ENCODE measurements around the gene PODXL. TPM values are rescaled to one million over a fixed set of nuclear protein-coding genes. Genes with fewer than 3 reads are reported as not detected.

Gene PODXL
- total RNA-seq, 1 experiment from 2014 or later: 37.5 TPM

DNA sequence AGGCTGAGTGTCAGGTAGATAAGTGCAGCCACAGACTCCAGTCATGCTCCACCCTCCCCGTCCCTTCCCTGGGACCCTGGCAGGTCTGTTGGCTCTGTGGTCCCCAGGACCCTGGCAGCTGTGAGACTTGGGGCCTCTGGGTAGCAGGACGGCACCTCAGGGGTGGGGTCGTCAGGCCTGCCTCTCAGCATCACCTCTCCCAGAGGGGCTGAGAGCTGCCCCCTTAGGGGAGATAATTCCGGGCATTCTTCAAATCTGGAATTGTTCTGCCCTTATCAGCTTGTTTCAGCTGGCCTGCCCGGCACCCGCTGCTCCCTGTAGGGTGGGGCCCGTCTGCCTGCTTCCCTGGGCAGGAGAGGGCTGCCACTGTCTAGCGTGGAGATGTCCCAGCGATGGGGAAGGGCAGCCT is 23.3 kb downstream of the PODXL start (continued):
- no peak for TF ChIP-seq EGR1 (IDR thresholded peaks at IDR 0.05; ENCODE audit: low read depth)
- TF ChIP-seq ZFX (IDR thresholded peaks at IDR 0.05): no peak
- no peak for TF ChIP-seq EZH2 (IDR thresholded peaks at IDR 0.05)
- TF ChIP-seq SP1 (IDR thresholded peaks at IDR 0.05; ENCODE audit: low read depth): no peak
- TF ChIP-seq, protein P1, sequence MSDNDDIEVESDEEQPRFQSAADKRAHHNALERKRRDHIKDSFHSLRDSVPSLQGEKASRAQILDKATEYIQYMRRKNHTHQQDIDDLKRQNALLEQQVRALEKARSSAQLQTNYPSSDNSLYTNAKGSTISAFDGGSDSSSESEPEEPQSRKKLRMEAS (IDR thresholded peaks at IDR 0.05): no peak
- TF ChIP-seq ATF3 (IDR thresholded peaks at IDR 0.05): no peak

DNA sequence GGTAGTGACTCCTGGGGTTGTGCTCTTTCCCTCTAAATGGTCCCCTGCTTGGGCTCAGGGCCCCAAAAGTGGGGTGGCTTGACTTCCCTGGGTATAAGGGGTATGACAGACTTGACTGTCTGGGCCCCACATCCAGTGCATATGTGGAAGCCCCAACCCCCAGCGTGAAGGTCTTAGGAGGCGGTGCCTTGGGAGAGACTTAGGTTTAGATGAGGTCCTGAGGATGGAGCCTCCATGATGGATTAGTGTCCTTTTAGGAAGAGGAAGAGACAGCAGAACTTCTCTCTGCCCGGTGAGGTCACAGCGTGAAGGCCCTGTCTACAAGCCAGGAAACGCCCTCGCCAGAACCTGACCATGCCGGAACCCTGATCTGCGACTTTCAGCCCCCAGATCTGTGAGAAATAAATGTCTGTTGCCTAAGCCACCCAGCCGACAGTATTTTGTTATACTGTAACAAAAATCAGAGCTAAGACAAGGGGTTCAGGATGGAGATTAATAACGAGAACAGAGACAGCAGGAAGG is 23.8 kb downstream of the PODXL start:
- ATAC-seq: no peak
- no peak overlapping the region for H2AFZ ChIP-seq (ENCODE audit: low read depth, low read length, poor library complexity, severe bottlenecking)
- no peak for DNase-seq (ENCODE audit: low read depth, low spot score)
- RAD21 ChIA-PET (ENCODE audit: low non-redundant PET in 1 of 2, low total read pairs in 2 of 2, uncharacterized antibody in 2 of 2, unreplicated experiment in 2 of 2): no interaction called here
- no peak overlapping the region for H3K4me2 ChIP-seq (ENCODE audit: low read length)
- H3K9me2 ChIP-seq (ENCODE audit: insufficient read depth): no peaks in the 10 kb centered on the region
- CTCF ChIA-PET: no interaction called here
- H3K79me2 ChIP-seq (ENCODE audit: insufficient read depth, low read length): peaks cover 4% of the 10 kb centered on the region; the same call in 1 of the 2 replicates
- H3K4me1 ChIP-seq (ENCODE audit: control insufficient read depth in 1 of 2, insufficient read depth in 2 of 2, low read length in 2 of 2): peaks cover 15 to 16% of the 10 kb centered on the region in 2 experiments
- H3K27ac ChIP-seq (ENCODE audit: low read depth, low read length): no peak overlapping the region
- no peaks in the 10 kb centered on the region for H3K27me3 ChIP-seq (ENCODE audit: insufficient read depth, low read length)
- POLR2A ChIA-PET: no interaction called here
- no peak overlapping the region for H3K4me3 ChIP-seq (replicated peaks in 1 of 2; ENCODE audit: low read depth in 1 of 2, low read length in 2 of 2)
- H3K36me3 ChIP-seq (ENCODE audit: control insufficient read depth in 1 of 2, insufficient read depth in 2 of 2, low read length in 2 of 2): no peaks in the 10 kb centered on the region
- intact Hi-C loops (cut with micrococcal nuclease): no loop called here
- BruUV-seq (replicated peaks): no TSS peak
- H3K9ac ChIP-seq (ENCODE audit: low read length): no peak overlapping the region
- no peaks in the 10 kb centered on the region for H3K9me3 ChIP-seq (ENCODE audit: control insufficient read depth in 1 of 2, insufficient read depth in 1 of 2, low read depth in 1 of 2, low read length in 2 of 2)
- H4K20me1 ChIP-seq (ENCODE audit: insufficient read depth): no peaks in the 10 kb centered on the region
- TF ChIP-seq, protein P1 (IDR thresholded peaks at IDR 0.05): no peak
- TF ChIP-seq CBX3 (IDR thresholded peaks at IDR 0.05; ENCODE audit: low read depth) (no peak), REST (IDR thresholded peaks at IDR 0.05; ENCODE audit: low read depth) (no peak), POLR2AphosphoS5 (IDR thresholded peaks at IDR 0.05; ENCODE audit: low read depth, low read length) (no peak), YY1 (IDR thresholded peaks at IDR 0.05; ENCODE audit: extremely low read depth, insufficient replicate concordance, low read depth, low read length) (no peak), ATF3 (IDR thresholded peaks at IDR 0.05) (no peak), TCF7L2 (IDR thresholded peaks at IDR 0.05; ENCODE audit: borderline replicate concordance, extremely low read depth, insufficient read depth, insufficient read length) (no peak), POLR2A (IDR thresholded peaks at IDR 0.05; ENCODE audit: borderline replicate concordance, extremely low read depth, insufficient read depth, insufficient read length) (no peak), SP1 (IDR thresholded peaks at IDR 0.05; ENCODE audit: low read depth) (no peak), CEBPB (IDR thresholded peaks at IDR 0.05; ENCODE audit: low read depth) (no peak), FOSL1 (IDR thresholded peaks at IDR 0.05; ENCODE audit: low read depth) (no peak), ZFX (IDR thresholded peaks at IDR 0.05) (no peak), SIN3A (IDR thresholded peaks at IDR 0.05; ENCODE audit: low read depth) (no peak)
- TF ChIP-seq, protein P2, sequence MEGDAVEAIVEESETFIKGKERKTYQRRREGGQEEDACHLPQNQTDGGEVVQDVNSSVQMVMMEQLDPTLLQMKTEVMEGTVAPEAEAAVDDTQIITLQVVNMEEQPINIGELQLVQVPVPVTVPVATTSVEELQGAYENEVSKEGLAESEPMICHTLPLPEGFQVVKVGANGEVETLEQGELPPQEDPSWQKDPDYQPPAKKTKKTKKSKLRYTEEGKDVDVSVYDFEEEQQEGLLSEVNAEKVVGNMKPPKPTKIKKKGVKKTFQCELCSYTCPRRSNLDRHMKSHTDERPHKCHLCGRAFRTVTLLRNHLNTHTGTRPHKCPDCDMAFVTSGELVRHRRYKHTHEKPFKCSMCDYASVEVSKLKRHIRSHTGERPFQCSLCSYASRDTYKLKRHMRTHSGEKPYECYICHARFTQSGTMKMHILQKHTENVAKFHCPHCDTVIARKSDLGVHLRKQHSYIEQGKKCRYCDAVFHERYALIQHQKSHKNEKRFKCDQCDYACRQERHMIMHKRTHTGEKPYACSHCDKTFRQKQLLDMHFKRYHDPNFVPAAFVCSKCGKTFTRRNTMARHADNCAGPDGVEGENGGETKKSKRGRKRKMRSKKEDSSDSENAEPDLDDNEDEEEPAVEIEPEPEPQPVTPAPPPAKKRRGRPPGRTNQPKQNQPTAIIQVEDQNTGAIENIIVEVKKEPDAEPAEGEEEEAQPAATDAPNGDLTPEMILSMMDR (IDR thresholded peaks at IDR 0.05 in 2 of 3, conservative IDR thresholded peaks at IDR 0.05 in 1 of 3; ENCODE audit: borderline replicate concordance in 1 of 3, insufficient read depth in 1 of 3, low read depth in 2 of 3, low read length in 2 of 3): no peak

All from HCT116 (cell line).